GM11168 (cell line): ENCODE data around the gene KRT74.

Experiments
- in situ Hi-C: fragments of 300-500 bp; cut with MboI; formaldehyde crosslinking; loops from one replicate; pipeline ENCODE4 v1.12.0; 2022; ENCODE audit warnings: low sequenced_read_pairs; ENCODE audit not compliant: unreplicated experiment

Gene KRT74

DNA sequence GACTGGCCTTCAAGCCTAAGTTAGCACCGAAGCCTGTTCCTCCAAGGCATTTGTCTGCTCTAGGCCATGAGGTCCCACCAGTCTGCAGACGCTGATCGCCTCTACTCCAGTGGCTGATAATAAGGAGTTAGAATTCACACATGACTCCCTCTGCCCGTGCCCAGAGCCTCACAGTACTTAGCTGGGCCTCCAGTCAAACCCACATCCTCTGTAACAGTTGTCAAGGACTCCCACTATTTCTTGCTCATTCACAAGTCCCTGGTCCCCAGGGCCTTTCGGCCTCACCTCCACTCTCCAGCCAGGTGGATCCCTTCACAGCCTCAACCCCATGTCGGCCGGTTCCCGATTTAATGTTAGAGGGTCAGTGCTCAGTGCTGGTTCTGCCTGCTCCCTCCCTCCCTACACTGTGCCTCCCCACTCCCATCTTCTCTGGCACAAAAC lies 47.1 kb downstream of the KRT74 start:
- in situ Hi-C loops = no loop called here

- in situ Hi-C loops = no loop called here
These were observed 47.8 kb downstream of the KRT74 start for GRCh38 chr12:52525661-52526499.

DNA sequence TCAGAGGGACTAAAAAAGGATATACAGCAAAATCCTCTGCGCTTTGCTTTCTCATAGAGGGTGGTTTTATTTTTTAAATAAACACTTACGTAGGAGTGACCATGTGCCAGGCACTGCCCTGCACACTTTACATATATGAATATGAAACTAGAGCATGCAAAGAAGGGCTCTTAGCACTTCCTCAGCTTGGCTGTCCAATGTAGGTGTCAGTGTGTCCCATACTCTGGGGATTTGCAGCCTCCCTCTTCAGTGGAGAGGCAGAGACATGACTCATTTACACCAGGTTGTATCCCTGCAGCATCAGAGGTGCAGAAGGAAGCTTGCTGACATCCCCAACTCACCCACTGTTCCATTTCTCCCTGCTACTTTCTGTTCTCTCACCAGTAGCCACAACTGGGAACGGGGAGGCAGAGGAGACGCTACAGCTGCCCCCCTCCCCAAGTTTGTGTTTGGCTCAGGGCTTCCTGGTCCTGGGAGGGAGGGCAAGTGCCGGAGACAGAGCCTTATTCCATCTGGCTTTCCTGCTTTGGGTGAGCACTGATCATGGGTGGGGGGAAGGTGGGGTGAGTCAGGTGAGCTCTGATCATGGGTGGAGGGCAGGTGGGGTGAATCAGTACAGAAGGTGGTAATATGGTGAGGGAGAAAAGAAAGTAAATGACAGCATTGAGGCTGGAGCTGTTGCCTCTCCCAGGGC lies 48.6 kb downstream of the KRT74 start:
- in situ Hi-C loops = no loop called here

DNA sequence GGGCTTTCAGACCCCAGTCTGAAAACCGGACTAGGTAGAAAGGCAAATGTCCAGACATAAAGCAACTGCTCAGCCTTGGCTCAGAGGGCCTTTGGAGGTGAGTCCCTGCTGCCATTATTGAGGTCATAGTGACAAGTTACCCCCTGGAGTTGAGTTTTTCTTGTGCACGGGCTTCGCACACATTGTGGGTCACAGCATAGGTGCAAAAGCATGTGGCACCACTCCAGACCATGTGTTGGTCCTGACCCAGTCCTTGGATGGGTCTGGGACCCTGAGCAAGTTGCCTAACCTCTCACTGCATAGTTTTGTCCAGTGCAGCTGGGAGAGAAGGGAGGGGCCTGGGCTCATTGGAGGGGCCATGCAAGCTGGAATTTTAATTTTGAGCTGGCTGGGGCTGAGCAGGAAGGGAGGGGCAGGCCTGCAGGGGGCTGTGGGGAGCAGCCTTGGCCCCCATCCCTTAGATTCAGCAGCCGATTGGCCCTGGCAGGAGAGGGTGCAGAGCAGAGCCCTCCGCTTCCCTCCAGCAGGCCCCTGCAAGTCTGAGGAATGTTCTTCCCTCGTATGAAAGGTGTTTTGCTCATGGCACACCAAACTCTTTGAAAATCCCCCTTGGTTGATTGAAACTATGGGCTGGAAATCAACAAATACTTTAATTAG lies 49.3 kb downstream of the KRT74 start:
- in situ Hi-C loops = no loop called here

DNA sequence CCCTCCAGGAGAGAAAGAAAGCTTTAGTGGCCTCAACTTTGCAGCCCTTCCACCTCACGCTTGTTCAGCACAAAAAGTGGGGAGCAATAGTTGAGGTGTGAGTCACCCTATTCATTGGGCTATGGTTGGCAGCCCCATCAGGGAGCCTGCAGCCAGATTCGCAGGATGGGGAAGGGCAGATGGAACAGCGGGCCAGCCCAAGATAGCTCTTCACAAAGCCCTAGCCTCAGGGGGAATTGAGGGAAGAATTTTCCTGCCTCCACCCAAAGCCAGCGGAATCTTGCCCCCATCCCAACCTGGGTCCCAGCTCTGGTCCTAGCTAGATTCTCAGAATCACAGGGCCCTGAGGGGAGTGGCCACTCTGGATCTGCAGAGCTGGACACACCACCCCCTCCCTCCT lies 49.8 kb downstream of the KRT74 start:
- in situ Hi-C loops = no loop called here

GRCh38 chr12:52522346-52523011 lies 51.2 kb downstream of the KRT74 start:
- in situ Hi-C loops = no loop called here

- in situ Hi-C loops = no loop called here
These were observed 51.9 kb downstream of the KRT74 start for GRCh38 chr12:52521568-52522266.

DNA sequence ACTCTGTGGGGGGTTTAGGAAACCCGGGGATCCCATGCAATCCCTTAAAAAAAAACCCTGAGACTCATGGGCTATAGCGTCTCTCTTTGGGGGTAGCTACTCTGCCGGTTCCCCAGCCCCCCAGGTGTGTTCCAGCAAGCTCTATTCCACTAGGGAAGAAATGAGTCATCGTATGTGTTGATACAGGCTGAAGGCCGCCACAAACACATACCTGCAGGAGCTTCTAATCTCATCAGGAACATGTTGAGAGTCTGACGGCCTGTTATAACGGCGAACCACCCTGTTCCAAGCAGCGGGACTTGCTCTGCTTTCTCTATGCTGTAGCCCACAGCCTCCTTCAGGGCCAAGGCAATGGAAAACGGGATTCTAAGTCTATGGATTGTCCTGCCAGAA lies 52.5 kb downstream of the KRT74 start:
- in situ Hi-C loops = no loop called here

- in situ Hi-C loops = no loop called here
These were observed 53.6 kb downstream of the KRT74 start, which contains the start of gene KRT5 for GRCh38 chr12:52519826-52520662. Gene KRT5 (minus strand): TSS chr12:52520394. CDS start chr12:52520296, 98 bp downstream.

DNA sequence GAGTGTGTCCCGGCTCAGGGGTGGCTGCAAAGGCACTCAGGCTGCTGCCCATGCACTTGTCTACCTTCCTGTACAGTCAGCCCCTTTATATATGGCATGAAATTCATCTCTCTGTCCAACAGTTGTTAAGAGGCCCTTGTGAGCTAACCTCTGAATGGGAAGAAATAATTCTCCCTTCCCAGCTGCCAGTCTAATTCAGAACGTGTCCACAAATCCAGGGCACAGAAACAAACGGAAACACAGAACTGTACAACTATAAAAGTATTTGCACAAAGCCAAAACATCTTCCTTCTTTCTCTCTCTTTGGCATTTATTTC lies 54.3 kb downstream of the KRT74 start:
- in situ Hi-C loops = no loop called here

GRCh38 chr12:52518574-52519386 lies 54.9 kb downstream of the KRT74 start:
- in situ Hi-C loops = no loop called here

DNA sequence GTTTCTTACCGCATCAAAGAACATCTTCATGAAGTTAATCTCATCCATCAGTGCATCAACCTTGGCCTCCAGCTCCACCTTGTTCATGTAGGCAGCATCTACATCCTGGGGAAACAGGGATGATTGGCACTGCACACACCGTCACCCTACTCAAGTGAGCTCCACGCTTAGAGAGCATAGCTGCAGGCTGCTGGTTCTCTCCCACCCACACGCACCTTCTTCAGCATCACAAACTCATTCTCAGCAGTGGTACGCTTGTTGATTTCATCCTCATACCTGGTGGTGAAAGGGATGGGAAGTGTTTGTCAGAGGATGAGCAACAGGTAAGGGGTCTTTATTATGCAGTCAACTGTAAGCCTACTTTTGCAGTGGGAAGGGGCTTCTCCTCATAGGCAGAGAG lies 55.8 kb downstream of the KRT74 start:
- in situ Hi-C loops = no loop called here

DNA sequence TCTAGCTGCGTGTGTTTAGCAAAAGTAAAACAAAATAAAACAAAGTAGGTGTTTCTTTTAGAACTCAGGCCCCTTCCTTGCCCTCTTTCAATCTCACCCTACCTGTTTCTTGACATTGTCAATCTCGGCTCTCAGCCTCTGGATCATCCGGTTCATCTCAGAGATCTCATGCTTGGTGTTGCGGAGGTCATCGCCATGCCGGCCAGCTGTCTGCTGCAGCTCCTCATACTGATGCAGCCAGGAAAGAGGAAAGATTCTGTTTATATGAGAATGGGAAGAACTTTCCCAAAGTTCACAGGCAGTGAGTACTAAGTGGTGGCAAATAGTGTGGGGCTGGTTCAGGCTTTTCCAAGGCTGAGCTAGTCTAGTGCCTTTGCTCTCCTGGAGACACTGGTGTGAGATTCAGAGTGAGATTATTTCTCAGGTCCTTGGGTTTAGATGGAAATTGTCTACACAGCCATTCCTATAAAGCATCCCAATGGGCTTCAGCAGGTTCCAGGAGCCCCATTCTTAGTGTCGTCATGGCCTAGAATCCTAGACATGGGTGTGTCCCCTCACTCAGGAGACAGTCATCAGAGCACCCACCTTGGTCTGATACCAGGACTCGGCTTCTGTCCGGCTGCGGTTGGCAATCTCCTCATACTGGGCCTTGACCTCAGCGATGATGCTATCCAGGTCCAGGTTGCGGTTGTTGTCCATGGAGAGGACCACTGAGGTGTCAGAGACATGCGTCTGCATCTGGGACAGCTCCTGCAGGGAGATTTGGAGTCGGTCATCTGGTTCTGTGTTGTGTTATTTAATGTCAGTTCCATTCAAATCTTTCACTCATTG lies 56.4 kb downstream of the KRT74 start:
- in situ Hi-C loops = no loop called here

DNA sequence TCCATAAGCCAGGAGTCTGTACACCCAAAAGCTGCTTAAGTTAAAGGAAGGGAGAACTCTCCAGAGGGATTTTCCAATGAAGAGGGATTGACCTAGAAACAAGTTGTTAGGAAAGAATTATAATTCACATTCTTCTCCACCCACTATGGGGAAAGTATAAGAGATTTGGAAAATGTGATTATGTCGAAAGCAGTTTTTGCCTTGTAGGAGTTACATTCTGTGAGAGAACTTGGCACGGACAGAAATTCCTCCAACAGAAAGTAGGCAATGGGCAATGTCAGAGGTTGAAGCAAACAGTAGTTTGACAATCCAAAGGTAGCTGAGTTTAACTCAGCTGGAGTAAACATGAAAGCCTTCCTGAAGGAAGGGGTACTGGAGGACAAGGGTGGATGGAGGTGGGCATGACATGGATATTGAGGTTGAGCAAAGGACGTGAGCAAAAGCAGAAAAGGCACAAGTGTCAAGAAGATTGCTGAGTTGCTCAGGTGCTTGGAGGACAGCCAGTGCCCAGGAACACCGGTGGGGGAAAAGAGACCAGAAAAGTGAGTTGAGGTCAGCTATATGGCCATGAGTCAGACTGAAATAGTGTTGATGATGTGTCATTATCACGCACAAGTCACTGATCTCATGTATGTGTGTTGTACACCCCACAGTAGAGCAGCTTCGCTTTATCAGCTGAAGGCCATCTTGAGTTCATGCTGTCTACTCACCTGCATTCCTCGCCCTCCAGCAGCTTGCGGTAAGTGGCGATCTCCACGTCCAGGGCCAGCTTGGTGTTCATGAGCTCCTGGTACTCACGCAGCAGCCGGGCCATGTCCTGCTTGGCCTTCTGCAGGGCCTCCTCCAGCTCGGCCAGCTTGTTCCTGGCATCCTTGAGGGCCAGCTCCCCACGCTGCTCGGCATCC lies 57.5 kb downstream of the KRT74 start:
- in situ Hi-C loops = no loop called here
